NK-92 (cell line): ENCODE data around the gene KIAA1671.
"Not testable (repeated sequence)": the region's sequence is repeated elsewhere in the genome, so short reads cannot be mapped to it uniquely, and the experiment has no call there.

Source experiments
- DNase-seq: peaks from one replicate; lab custom pipeline; 2025; ENCODE audit not compliant: unreplicated experiment; lab: John Stamatoyannopoulos, UW

The KIAA1671 gene

DNA sequence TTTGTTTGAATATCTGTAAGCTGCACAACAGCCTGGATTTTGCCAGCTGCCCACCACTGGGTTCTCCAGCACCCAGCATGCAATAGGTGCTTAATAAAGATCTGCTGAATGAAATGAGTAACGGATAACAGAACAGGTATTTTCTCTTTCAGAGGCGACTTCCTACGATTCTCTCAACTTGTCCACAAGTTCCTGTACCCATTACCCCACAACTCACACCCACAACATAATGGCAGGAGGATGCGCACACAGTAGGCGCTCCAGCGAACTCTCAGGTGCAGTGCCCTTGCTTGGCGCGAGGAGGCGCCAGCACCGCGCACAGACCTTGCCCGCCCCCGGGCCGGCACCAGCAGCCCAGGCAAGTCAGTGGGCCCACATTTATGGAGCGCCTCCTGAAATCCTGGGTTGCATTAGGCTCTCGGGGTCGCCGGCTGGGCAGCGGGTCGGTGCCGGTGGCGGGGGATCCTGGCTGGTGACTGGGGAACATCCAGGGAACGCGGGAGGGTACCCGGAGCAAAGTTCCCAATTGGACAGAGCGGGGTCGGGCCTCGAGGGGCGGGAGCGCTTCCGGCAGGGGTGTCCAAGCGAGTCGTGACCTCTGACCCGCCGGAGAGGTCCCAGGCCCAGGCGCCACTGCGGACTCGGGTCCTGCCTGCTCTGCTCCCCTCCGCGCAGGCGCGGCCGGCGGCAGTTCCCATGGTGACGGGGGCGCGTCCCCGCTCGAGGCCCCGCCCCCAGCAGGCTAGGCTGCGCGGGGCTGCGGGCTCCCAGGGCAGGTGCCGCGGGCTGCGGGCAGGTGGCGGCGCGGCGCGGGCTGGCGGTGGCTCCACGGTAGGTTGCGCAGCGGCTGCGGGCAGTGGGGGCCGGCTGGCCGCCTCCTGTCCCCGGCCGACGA is at the start of gene KIAA1671:
TSS of gene KIAA1671 (plus strand) at position 775 of the 895 bp plus-strand sequence. CDS start 75,284 bp downstream, outside the sequence.
- DNase-seq: no peak

GRCh38 chr22:24905909-24906308 is 46.6 kb upstream of the KIAA1671 start:
- no peak for DNase-seq

- DNase-seq: not testable (repeated sequence)
These were observed 45.4 kb upstream of the KIAA1671 start for GRCh38 chr22:24907101-24907500.

DNA sequence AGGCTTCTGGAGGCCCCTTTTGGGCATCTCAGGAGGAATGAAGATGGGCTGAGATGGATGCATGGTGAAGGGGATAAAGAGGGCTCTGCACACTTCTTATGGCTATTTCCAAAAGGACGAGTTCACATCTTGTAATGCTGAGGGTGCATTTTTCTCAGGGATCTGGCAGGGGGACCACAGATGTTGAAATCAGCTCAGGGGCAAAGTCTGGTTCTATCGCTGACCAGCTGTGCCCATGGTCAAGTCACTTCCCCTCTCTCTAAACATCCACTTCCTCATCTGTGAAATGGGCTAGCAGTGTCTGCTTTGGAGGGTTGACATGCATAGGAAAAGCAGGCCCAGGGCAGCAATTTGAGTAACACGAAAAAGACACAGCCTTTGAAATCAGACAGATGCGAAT is 32.5 kb upstream of the KIAA1671 start:
- DNase-seq: no peak

DNA sequence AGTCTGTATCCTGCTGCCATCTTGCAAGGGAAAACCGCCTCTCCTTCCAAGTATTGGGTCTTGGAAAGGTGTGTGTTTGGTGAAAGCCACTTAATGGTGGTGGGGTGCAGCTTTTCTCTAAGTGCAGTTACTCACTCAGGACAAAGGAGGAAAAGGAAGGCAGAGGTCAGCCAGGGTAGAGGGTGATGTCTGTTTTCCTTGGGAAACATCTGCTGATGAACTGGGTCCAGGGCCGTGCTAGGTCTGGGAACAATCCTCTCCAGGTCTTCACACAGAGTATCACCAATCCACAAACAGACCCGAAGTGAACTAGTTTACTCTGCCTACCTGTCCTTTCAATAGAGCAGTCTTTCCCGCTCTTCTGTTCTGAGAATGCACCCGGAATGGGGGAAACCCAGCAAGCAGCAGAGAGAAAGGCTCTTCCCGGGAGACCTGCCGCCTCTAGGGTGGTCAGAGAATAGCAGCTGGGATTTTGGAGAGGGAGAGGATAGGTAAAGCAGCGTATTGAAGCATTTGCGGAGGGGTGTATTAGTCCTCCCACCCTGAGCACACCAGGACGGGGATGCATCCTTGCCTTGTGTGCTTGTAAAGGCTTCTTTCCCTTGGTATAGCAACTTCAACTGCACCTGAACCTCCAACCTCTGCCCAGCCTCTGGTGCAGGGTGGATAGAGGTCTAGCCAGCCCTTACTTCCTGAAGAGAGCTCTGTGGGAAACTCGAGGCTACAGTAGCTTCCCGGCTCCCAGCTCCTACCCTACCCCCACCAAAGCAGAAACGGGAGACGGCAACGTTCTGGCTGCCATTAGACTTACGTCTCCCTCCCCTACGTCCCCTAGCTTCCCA is 26.7 kb upstream of the KIAA1671 start:
- DNase-seq: no peak

GRCh38 chr22:24926428-24926725 is 26.1 kb upstream of the KIAA1671 start:
- DNase-seq: no peak

DNA sequence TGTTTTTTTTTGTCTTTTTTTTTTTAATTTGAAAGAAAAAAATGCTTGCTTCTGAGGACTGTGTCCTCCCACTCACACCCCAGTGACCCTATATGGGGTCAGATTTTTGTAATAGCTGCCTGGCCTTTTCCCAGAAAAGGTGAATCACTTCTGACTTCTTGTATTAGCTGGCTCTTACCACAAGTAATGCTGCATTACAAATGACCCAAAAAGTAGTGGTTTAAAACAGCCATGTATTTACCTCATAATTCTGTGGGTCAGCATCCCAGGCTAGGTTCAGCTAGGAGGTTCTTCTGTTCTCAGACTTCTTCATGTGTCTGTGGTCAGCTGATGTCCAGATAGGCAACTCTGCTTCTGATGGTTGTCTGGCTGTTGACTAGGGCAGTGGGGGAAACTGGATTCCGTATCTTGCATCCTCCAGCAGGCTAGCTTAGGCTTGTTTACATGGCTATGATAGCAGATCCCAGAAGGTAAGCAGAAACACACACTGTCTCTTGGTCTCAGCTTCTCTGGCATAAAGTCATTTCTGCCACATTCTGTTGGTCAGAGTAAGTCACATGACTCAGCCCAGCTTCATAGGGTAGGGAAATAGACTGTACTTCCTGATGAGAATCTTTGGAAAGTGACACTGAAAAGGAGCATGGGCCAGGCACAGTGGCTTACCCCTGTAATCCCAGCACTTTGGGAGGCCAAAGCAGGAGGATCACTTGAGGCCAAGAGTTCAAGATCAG is 25.5 kb upstream of the KIAA1671 start:
- DNase-seq: no peak

- no peak for DNase-seq
These were observed 24.2 kb upstream of the KIAA1671 start for GRCh38 chr22:24928322-24928721.

DNA sequence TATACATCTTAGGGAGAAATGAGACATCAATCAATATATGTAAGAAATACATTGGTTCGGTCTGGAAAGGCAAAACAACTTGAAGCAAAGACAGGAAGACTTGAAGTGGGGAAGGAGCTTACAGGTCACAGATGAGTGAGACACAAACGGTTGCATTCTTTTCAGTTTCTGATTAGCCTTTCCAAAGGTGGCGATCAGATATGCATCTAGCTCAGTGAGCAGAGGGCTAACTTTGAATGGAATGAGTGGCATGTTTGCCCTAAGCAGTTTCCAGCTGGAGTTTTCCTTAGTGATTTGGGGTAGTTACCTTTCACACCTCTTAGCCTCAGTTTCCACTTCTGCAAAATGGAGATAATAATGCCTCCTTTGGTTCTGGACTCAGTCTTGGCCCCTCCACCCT is 21.8 kb upstream of the KIAA1671 start:
- no peak for DNase-seq

GRCh38 chr22:24935771-24936483 is 16.6 kb upstream of the KIAA1671 start:
- DNase-seq: no peak

DNA sequence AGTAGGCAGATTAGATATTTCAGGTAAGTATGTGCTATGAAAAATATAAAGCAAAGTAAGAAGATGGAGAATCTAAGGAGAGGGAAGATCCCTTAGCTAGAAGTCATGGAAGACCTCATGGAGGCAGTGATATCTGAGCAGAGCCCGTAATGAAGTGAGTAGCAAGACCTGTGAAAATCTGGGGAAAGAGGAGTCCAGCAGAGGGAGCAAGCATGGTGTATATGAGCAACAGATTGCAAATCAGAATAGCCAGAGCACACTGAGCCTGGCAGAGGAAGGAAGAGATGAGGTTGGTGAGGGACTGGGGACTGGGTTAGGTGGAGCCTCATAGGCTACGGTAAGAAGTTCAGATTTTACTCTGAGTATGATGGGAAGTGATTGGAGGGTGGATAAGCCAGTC is 15.4 kb upstream of the KIAA1671 start:
- no peak for DNase-seq

DNA sequence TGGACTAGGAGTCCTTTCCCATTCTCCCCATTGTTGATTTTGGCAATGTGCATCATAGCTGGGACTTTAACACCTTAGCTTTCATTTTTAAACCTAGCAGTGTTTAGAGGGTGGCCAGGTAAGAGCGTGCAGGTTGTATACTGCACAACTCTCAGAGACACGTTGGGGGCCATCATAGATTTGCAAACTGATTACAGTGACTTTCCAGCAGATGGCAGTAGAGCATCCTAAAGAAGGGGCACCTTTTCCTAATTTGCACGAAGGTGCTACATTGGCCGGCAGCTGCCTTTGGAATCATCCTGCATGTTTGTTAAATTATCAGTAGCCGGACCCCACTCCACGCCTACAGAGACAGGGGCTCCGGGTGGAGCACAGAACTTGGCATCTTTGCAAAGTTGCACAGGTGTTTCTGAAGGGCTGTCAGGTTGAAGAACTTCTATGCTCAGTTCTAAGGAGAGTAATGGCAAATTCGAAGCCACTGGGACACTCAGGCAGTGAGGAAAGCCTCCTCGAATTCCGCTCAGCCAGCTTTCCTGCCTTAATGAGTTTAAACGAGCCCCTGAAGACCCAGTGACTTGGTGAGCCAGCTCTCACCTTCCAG is 13.7 kb upstream of the KIAA1671 start:
- no peak for DNase-seq

- no peak for DNase-seq
These were observed 10.2 kb upstream of the KIAA1671 start for GRCh38 chr22:24942301-24942700.

DNA sequence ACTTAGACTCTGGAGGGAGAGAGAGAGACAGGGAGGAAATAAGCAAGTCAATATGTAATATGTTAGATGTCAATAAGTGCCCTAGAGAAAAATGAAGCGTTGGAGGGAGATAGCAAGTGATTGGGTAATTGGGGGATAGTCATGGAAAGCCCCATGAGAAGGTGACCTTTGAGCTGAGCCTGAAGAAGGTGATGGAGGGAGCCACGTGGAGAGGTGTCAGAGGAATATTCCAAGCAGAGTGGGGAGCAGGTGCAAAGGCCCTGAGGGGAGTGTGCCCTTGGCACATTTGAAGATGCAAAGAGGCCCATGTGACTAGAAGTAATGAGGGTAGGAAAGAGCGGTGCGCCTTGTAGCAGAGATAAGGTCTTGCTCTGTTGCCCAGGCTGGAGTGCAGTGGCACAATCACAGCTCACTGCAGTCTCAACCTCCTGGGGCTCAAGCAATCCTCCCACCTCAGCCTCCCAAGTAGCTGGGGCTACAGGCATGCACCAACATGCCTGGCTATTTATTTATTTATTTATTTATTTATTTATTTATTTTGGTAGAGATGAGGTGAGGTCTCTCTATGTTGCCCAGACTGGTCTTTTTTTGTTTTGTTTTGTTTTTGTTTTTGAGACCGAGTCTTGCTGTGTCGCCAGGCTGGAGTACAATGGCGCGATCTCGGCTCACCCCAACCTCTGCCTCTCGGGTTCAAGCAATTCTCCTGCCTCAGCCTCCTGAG is 8.1 kb upstream of the KIAA1671 start:
- no peak for DNase-seq

DNA sequence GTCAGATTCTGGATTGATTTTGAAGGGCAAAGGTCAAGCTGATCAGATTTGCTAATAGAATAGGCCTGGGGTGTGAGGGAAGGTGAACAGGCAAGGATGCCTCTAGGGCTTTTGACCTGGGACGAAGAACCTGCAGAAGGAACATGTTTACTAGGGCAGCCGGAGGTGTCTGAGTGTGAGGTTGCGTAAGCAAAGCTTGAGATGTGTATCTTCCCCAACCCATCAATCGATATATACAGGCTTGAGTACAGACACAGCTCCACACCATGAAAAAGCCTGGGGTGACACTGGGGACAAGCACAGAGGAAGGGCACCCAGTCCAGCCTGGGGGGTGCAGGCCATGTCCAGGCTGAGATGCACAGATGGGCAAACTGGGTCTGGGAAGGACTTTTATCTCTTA is 7.1 kb upstream of the KIAA1671 start:
- DNase-seq: no peak

DNA sequence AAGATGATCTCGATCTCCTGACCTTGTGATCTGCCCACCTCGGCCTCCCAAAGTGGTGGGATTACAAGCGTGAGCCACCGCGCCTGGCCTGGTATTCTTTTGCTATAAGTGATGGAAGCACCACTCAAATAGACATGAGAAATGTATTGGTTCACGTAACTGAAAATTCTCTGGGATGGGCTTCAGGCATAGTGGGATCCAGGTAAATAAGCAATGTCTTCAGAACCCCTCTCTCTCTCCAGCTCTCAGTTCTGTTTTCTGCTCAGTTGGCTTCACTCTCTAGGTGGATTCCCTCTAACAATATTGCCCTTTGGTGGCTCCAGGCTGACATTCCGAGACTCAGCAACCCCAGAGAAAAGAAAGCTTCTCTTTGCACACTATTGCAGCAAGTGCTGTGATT is 5.1 kb upstream of the KIAA1671 start:
- DNase-seq: no peak

DNA sequence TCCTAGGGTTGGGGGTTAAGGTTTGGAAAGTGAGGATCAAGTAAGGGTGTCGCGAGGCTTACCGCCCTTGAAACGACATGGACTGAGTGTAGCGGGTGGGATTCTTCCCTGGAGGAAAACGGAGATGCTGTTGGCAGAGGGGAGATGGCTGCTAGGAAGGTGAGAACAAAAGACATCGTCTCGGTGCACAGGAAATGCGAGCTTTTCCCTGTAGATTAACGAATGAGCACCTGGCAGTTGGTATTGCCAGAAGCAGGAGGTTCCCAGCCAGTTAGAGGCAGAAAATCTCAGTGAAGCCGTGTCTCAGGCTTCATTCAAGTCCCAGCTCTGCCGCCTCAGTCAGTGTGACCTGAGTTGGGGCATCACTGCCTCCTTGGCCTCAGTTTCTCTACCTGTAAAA is 4.6 kb upstream of the KIAA1671 start:
- DNase-seq: no peak

DNA sequence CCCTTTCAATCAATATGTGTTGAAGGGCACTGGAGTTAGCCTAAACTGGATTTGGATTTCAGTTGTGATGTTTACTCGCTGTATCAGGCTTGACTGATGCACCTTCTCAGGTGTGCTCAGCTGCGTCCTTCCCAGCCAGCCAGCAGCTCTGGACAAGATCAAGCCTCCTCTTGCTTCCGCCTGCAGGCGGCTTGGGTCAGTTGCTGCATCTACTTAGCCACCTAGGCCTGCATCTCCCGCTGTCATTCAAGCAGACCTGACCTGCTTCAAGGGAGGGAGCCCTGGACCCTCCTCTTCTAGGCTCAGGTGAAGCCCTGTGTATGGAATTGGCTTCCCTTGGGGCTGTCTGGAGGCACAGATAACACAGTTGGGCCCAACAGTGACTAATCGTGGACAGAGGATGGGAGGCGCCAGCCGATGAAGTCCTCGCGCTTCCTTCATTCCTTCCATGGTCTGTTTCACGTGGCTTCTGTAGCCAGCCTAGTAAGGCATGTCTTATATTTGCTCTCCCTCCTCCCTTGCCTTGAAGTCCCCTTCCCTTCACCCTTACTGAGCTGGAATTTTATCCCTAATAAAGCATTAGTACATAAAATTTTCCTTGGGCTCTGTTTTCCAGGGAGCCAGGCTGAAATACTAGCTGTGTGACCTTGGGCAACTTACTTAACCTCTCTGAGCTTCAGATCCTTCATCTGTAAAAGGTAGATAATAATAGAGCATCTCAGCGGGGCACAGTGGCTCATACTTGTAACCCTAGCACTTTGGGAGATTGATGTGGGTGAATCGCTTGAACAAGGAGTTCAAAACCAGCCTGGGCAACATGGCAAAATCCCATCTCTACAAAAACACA is 3.9 kb upstream of the KIAA1671 start:
- no peak for DNase-seq
